ENCODE data around the gene KRTAP9-6. TPM values are rescaled to one million over a fixed set of nuclear protein-coding genes. Genes with fewer than 3 reads are reported as not detected.

Gene KRTAP9-6
- polyA plus RNA-seq, 1 of the 3 experiments (the other 2 are of a cell fraction) = not detected

DNA sequence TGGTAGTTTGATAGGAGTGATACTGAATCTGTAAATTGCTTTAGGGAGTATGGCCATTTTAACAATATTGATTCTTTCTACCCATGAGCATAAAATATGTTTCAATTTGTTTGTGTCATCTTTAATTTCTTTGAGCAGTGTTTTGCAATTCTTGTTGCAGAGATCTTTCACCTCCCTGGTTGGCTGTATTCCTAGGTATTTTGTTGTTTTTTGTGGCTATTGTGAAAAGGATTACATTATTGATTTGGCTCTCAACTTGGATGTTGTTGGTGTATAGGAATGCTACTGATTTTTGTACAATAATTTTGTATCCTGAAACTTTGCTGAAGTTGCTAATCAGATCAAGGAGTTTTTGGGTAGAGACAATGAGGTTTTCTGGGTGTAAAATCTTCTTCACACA is 6.8 kb upstream of the KRTAP9-6 start:
- Histone ChIP-seq H3K4me1 (ENCODE audit: control insufficient read depth in 1 of 2, insufficient read depth in 2 of 2, low read depth in 1 of 2, low read length in 1 of 2) (no peaks in the 10 kb centered on the region), H2AFZ (ENCODE audit: low read depth) (no peak overlapping the region), H4K20me1 (ENCODE audit: insufficient read depth) (no peaks in the 10 kb centered on the region), H3K4me3 (ENCODE audit: low read depth in 2 of 2, low read length in 1 of 2) (no peak overlapping the region), H3K79me2 (ENCODE audit: insufficient read depth) (no peaks in the 10 kb centered on the region), H3K9me2 (no peaks in the 10 kb centered on the region), H3K9ac (no peak overlapping the region), H3K4me2 (no peak overlapping the region), H3K36me3 (replicated peaks in 1 of 2; ENCODE audit: control insufficient read depth in 1 of 2, insufficient read depth in 2 of 2, low read length in 1 of 2) (no peaks in the 10 kb centered on the region), H3K27me3 (ENCODE audit: insufficient read depth) (peaks cover 23% of the 10 kb centered on the region; the same call in 1 of the 2 replicates), H3K9me3 (no peaks in the 10 kb centered on the region), H3K27ac (ENCODE audit: low read depth in 2 of 2, low read length in 1 of 2) (no peak overlapping the region), H3F3A (replicated peaks; ENCODE audit: insufficient read depth) (peaks cover 3% of the 10 kb centered on the region)
- ChIA-PET CTCF (no interaction called here), POLR2A (no interaction called here)
- DNase-seq = no peak
- no peak for TF ChIP-seq RCOR1 (IDR thresholded peaks at IDR 0.05; ENCODE audit: low read length)
- no peak for TF ChIP-seq RFX5 (IDR thresholded peaks at IDR 0.05; ENCODE audit: low read length)

DNA sequence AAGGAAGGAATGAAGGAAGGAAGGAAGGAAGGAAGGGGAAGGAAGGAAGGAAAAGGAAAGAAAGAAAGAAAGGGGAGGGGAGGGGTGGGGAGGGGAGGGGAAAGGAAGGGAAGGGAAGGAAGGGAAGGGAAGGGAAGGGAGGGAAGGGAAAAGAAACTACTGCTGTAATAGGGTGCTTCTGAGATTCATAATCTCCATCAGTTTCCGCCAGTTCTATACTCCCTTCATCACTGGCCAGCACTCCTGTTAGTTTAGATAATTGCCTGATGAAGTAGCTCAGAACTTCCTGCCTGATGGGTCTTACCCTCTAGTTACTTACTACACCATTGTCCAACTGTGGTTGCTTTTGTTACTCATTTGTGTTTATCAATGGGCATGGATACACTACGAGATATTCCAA is 2.0 kb upstream of the KRTAP9-6 start:
- H3K27ac ChIP-seq (ENCODE audit: low read depth in 2 of 2, low read length in 1 of 2) = no peak overlapping the region
- ChIA-PET POLR2A (no interaction called here), CTCF (no interaction called here)
- H3K4me3 ChIP-seq (ENCODE audit: low read depth in 2 of 2, low read length in 1 of 2) = no peak overlapping the region
- no peak overlapping the region for H3K9ac ChIP-seq
- H2AFZ ChIP-seq (ENCODE audit: low read depth) = no peak overlapping the region
- H3K4me1 ChIP-seq (ENCODE audit: control insufficient read depth in 1 of 2, insufficient read depth in 2 of 2, low read depth in 1 of 2, low read length in 1 of 2) = no peaks in the 10 kb centered on the region
- WGBS (ENCODE audit: low lambda C conversion rate) = 19% methylated on average over 2 of the region's 2 CpGs
- H3F3A ChIP-seq (replicated peaks; ENCODE audit: insufficient read depth) = no peaks in the 10 kb centered on the region
- peaks cover 8% of the 10 kb centered on the region; the same call in 1 of the 2 replicates for H3K27me3 ChIP-seq (ENCODE audit: insufficient read depth)
- no peaks in the 10 kb centered on the region for H3K9me2 ChIP-seq
- H3K36me3 ChIP-seq (replicated peaks in 1 of 2; ENCODE audit: control insufficient read depth in 1 of 2, insufficient read depth in 2 of 2, low read length in 1 of 2) = no peaks in the 10 kb centered on the region
- TF ChIP-seq ELF1 (IDR thresholded peaks at IDR 0.05) (no peak), SMC3 (IDR thresholded peaks at IDR 0.05; ENCODE audit: low read depth, low read length) (no peak), TEAD4 (IDR thresholded peaks at IDR 0.05; ENCODE audit: borderline replicate concordance, insufficient read depth) (no peak), EP300 (IDR thresholded peaks at IDR 0.05; ENCODE audit: borderline replicate concordance in 1 of 2, low read depth in 1 of 2, low read length in 1 of 2) (no peak), RAD21 (IDR thresholded peaks at IDR 0.05; ENCODE audit: low read length) (no peak), TAF1 (IDR thresholded peaks at IDR 0.05; ENCODE audit: borderline replicate concordance, low read depth, low read length) (no peak), RFX5 (IDR thresholded peaks at IDR 0.05; ENCODE audit: low read length) (no peak), RCOR1 (IDR thresholded peaks at IDR 0.05; ENCODE audit: low read length) (no peak), CHD2 (IDR thresholded peaks at IDR 0.05; ENCODE audit: low read length, partially characterized antibody) (no peak)
- TF ChIP-seq, protein P1, sequence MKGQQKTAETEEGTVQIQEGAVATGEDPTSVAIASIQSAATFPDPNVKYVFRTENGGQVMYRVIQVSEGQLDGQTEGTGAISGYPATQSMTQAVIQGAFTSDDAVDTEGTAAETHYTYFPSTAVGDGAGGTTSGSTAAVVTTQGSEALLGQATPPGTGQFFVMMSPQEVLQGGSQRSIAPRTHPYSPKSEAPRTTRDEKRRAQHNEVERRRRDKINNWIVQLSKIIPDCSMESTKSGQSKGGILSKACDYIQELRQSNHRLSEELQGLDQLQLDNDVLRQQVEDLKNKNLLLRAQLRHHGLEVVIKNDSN (IDR thresholded peaks at IDR 0.05; ENCODE audit: borderline replicate concordance, low read depth) = no peak
- TF ChIP-seq, protein P2, sequence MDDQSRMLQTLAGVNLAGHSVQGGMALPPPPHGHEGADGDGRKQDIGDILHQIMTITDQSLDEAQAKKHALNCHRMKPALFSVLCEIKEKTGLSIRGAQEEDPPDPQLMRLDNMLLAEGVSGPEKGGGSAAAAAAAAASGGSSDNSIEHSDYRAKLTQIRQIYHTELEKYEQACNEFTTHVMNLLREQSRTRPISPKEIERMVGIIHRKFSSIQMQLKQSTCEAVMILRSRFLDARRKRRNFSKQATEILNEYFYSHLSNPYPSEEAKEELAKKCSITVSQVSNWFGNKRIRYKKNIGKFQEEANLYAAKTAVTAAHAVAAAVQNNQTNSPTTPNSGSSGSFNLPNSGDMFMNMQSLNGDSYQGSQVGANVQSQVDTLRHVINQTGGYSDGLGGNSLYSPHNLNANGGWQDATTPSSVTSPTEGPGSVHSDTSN (IDR thresholded peaks at IDR 0.05) = no peak
- TF ChIP-seq, protein P3, sequence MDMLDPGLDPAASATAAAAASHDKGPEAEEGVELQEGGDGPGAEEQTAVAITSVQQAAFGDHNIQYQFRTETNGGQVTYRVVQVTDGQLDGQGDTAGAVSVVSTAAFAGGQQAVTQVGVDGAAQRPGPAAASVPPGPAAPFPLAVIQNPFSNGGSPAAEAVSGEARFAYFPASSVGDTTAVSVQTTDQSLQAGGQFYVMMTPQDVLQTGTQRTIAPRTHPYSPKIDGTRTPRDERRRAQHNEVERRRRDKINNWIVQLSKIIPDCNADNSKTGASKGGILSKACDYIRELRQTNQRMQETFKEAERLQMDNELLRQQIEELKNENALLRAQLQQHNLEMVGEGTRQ (IDR thresholded peaks at IDR 0.05; ENCODE audit: borderline replicate concordance, low read depth, low read length) = no peak
- TF ChIP-seq, protein P4, sequence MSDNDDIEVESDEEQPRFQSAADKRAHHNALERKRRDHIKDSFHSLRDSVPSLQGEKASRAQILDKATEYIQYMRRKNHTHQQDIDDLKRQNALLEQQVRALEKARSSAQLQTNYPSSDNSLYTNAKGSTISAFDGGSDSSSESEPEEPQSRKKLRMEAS (IDR thresholded peaks at IDR 0.05; ENCODE audit: low read depth) = no peak
- TF ChIP-seq, protein P5, sequence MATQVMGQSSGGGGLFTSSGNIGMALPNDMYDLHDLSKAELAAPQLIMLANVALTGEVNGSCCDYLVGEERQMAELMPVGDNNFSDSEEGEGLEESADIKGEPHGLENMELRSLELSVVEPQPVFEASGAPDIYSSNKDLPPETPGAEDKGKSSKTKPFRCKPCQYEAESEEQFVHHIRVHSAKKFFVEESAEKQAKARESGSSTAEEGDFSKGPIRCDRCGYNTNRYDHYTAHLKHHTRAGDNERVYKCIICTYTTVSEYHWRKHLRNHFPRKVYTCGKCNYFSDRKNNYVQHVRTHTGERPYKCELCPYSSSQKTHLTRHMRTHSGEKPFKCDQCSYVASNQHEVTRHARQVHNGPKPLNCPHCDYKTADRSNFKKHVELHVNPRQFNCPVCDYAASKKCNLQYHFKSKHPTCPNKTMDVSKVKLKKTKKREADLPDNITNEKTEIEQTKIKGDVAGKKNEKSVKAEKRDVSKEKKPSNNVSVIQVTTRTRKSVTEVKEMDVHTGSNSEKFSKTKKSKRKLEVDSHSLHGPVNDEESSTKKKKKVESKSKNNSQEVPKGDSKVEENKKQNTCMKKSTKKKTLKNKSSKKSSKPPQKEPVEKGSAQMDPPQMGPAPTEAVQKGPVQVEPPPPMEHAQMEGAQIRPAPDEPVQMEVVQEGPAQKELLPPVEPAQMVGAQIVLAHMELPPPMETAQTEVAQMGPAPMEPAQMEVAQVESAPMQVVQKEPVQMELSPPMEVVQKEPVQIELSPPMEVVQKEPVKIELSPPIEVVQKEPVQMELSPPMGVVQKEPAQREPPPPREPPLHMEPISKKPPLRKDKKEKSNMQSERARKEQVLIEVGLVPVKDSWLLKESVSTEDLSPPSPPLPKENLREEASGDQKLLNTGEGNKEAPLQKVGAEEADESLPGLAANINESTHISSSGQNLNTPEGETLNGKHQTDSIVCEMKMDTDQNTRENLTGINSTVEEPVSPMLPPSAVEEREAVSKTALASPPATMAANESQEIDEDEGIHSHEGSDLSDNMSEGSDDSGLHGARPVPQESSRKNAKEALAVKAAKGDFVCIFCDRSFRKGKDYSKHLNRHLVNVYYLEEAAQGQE (IDR thresholded peaks at IDR 0.05; ENCODE audit: low read depth, low read length) = no peak
- DNase-seq = no peak
- no peaks in the 10 kb centered on the region for H3K79me2 ChIP-seq (ENCODE audit: insufficient read depth)
- no peaks in the 10 kb centered on the region for H4K20me1 ChIP-seq (ENCODE audit: insufficient read depth)
- no peaks in the 10 kb centered on the region for H3K9me3 ChIP-seq
- H3K4me2 ChIP-seq = no peak overlapping the region

Data from SK-N-SH (cell line).